GM23338 (cell line): ENCODE data around the gene PLD1. TPM values are rescaled to one million over a fixed set of nuclear protein-coding genes. Genes with fewer than 3 reads are reported as not detected.

Experiments used
- ATAC-seq: fragments of 200-7000 bp; cut with Tn5 transposase; 3 replicates; pipeline ENCODE4 v1.9.1; 2020
- DNase-seq: peaks from one replicate; pipeline ENCODE4 v3.0.0-alpha.2; 2015; ENCODE audit warnings: low spot score
- H2AFZ ChIP-seq: fragments of 200-600 bp; sonication (generic); 2 replicates; pipeline ENCODE4 v1.8.0; 2016; ENCODE audit warnings: antibody characterized with exemption, mild to moderate bottlenecking, moderate library complexity
- H3F3A ChIP-seq: fragments of 200-600 bp; sonication (generic); replicated peaks from 2 replicates; pipeline ENCODE4 v1.8.0; 2017; ENCODE audit warnings: antibody characterized with exemption, mixed run types, low read depth
- H3K27ac ChIP-seq: fragments of 200-600 bp; sonication (generic); 2 replicates; pipeline ENCODE4 v1.6.1; 2016; ENCODE audit warnings: low read depth
- H3K27me3 ChIP-seq: fragments of 200-600 bp; sonication (generic); 2 replicates; pipeline ENCODE4 v1.8.0; 2016; ENCODE audit warnings: mild to moderate bottlenecking, mixed run types, moderate library complexity; ENCODE audit not compliant: insufficient read depth
- H3K36me3 ChIP-seq: fragments of 200-600 bp; sonication (generic); 2 replicates; pipeline ENCODE4 v1.8.0; 2016; ENCODE audit warnings: mild to moderate bottlenecking; ENCODE audit not compliant: insufficient read depth
- H3K4me1 ChIP-seq: fragments of 200-600 bp; sonication (generic); 2 replicates; pipeline ENCODE4 v1.8.0; 2016; ENCODE audit warnings: mild to moderate bottlenecking, moderate library complexity; ENCODE audit not compliant: insufficient read depth
- H3K4me2 ChIP-seq: fragments of 200-600 bp; sonication (generic); 2 replicates; pipeline ENCODE4 v1.7.1; 2017; ENCODE audit warnings: mixed run types
- H3K4me3 ChIP-seq: fragments of 200-600 bp; sonication (generic); 2 replicates; pipeline ENCODE4 v1.6.1; 2016; ENCODE audit warnings: mixed run types
- H3K79me2 ChIP-seq: fragments of 200-600 bp; sonication (generic); replicated peaks from 2 replicates; pipeline ENCODE4 v1.8.0; 2017; ENCODE audit warnings: mild to moderate bottlenecking; ENCODE audit not compliant: insufficient read depth
- H3K9me2 ChIP-seq: fragments of 200-600 bp; sonication (generic); 2 replicates; pipeline ENCODE4 v1.8.0; 2017; ENCODE audit not compliant: insufficient read depth
- H4K20me1 ChIP-seq: fragments of 200-600 bp; sonication (generic); replicated peaks from 2 replicates; pipeline ENCODE4 v1.8.0; 2017; ENCODE audit warnings: mild to moderate bottlenecking; ENCODE audit not compliant: insufficient read depth
- H3K27ac Mint-ChIP-seq: 2 replicates; pipeline ENCODE4 v1.8.0; 2020; ENCODE audit warnings: inconsistent platforms, mild to moderate bottlenecking, moderate library complexity, mixed read lengths
- H3K27me3 Mint-ChIP-seq: 3 replicates; pipeline ENCODE4 v1.8.0; 2022; ENCODE audit warnings: low read depth, mild to moderate bottlenecking, moderate library complexity, mixed read lengths, inconsistent platforms; ENCODE audit not compliant: insufficient read depth, poor library complexity
- H3K36me3 Mint-ChIP-seq: 3 replicates; pipeline ENCODE4 v1.8.0; 2021; ENCODE audit warnings: low read depth, mild to moderate bottlenecking, inconsistent platforms, moderate library complexity, mixed read lengths
- H3K4me1 Mint-ChIP-seq: 3 replicates; pipeline ENCODE4 v1.8.0; 2020; ENCODE audit warnings: mild to moderate bottlenecking, inconsistent platforms, mixed read lengths
- H3K4me3 Mint-ChIP-seq: 3 replicates; pipeline ENCODE4 v1.8.0; 2021; ENCODE audit warnings: moderate library complexity, mild to moderate bottlenecking, inconsistent platforms, mixed read lengths
- H3K9me3 Mint-ChIP-seq: 3 replicates; pipeline ENCODE4 v1.8.0; 2020; ENCODE audit warnings: moderate library complexity, mild to moderate bottlenecking, inconsistent platforms, mixed read lengths
- CREB1 ChIP-seq: fragments of 250-450 bp; sonication (Bioruptor Pico); IDR thresholded peaks from 2 replicates; pipeline ENCODE4 v1.5.0; 2020; ENCODE audit warnings: low read depth, mild to moderate bottlenecking, moderate library complexity
- CTCF ChIP-seq, 2 experiments: fragments of 200-600 bp in 1 of 2; sonication (generic) in 1 of 2; conservative IDR thresholded peaks; 2 replicates each; pipeline versions ENCODE4 v1.5.1 to v1.6.1; 2016 to 2017; ENCODE audit warnings: antibody characterized with exemption in 2 of 2, low read depth in 2 of 2, mild to moderate bottlenecking in 2 of 2, moderate library complexity in 1 of 2
- ETS1 ChIP-seq: IDR thresholded peaks from 2 replicates; pipeline ENCODE4 v1.6.1; 2016; ENCODE audit warnings: antibody characterized with exemption
- EZH2 ChIP-seq: fragments of 200-600 bp; sonication (generic); IDR thresholded peaks from one replicate; pipeline ENCODE4 v1.8.0; 2017; ENCODE audit warnings: antibody characterized with exemption, mild to moderate bottlenecking, low read depth; ENCODE audit not compliant: unreplicated experiment
- EZH2phosphoT487 ChIP-seq: fragments of 200-600 bp; sonication (generic); IDR thresholded peaks from one replicate; pipeline ENCODE4 v1.8.1; 2018; ENCODE audit warnings: antibody characterized with exemption; ENCODE audit not compliant: unreplicated experiment
- JUNB ChIP-seq: IDR thresholded peaks from one replicate; pipeline ENCODE4 v1.6.1; 2016; ENCODE audit warnings: antibody characterized with exemption; ENCODE audit not compliant: unreplicated experiment
- NANOG ChIP-seq: IDR thresholded peaks from 2 replicates; pipeline ENCODE4 v1.6.1; 2016; ENCODE audit warnings: antibody characterized with exemption, borderline replicate concordance
- POLR2AphosphoS5 ChIP-seq: IDR thresholded peaks from 2 replicates; pipeline ENCODE4 v1.6.1; 2016; ENCODE audit warnings: antibody characterized with exemption, low read depth
- REST ChIP-seq: IDR thresholded peaks from one replicate; pipeline ENCODE4 v1.6.1; 2018; ENCODE audit warnings: antibody characterized with exemption; ENCODE audit not compliant: unreplicated experiment
- STAT1 ChIP-seq: IDR thresholded peaks from one replicate; pipeline ENCODE4 v1.6.1; 2016; ENCODE audit warnings: antibody characterized with exemption; ENCODE audit not compliant: unreplicated experiment
- ZNF114 ChIP-seq: fragments of 250-450 bp; sonication (Bioruptor Pico); IDR thresholded peaks from 2 replicates; pipeline ENCODE4 v1.5.0; 2020; ENCODE audit warnings: mild to moderate bottlenecking, moderate library complexity
- ZNF331 ChIP-seq: fragments of 250-450 bp; sonication (Bioruptor Pico); IDR thresholded peaks from 2 replicates; pipeline ENCODE4 v1.5.0; 2020; ENCODE audit warnings: low read depth, mild to moderate bottlenecking, moderate library complexity
- ZNF462 ChIP-seq: fragments of 250-450 bp; sonication (Bioruptor Pico); IDR thresholded peaks from 2 replicates; pipeline ENCODE4 v1.5.0; 2020; ENCODE audit warnings: mild to moderate bottlenecking, moderate library complexity
- polyA plus RNA-seq: library from polyadenylated mRNA; unstranded; fragments of >200 nt; fragmentation: Nextera tagmentation; extraction: Ambion mirVana; gene quantifications from 2 replicates; pipeline ENCODE4 v1.2.1, GENCODE V29; 2016
- total RNA-seq: library from RNA; depleted of rRNA; stranded (reverse); fragments of >200 nt; shearing (Covaris generic); gene quantifications from 2 replicates; pipeline ENCODE4 v1.2.3, GENCODE V29; 2014

Gene PLD1
- total and polyA plus RNA-seq, 2 experiments from 2014 or later, result 1.4 to 2.2 TPM

DNA sequence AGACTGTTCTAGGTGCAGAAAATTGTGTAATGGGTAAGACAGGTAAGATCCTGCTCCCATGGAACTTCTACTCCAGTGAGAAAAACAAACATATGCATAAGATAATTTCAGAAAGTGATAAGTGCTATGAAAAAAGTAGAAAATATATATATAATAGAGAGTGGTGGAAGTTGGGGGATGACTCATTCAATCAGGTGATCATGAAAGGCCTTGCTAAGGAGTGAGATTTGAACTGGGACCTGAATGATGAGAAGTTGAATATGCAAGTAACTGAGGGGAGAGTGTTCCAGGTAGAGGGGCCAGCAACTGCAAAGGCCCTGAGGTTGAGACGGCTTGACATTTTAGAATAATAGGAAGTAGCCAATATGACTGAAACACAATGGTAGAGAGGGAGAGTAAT is 257.8 kb downstream of the PLD1 start:
- no peaks in the 10 kb centered on the region for H3K4me1 ChIP-seq
- Mint-ChIP-seq H3K27me3 (peaks cover 1% of the 10 kb centered on the region), H3K4me1 (peaks cover 4% of the 10 kb centered on the region; the same call in 2 of the 3 replicates), H3K4me3 (no peak overlapping the region), H3K36me3 (no peaks in the 10 kb centered on the region), H3K9me3 (no peaks in the 10 kb centered on the region), H3K27ac (no peak overlapping the region)
- H2AFZ ChIP-seq, result no peak overlapping the region
- no peak overlapping the region for H3K4me3 ChIP-seq
- ATAC-seq (no peak), DNase-seq (no peak)
- TF ChIP-seq STAT1, result no peak
- no peak for TF ChIP-seq JUNB
- no peak for TF ChIP-seq ETS1
- no peak for TF ChIP-seq ZNF462 (CRISPR knock-in tag)
- no peak for TF ChIP-seq NANOG
- no peak for TF ChIP-seq REST
- no peak for TF ChIP-seq POLR2AphosphoS5
- no peak for TF ChIP-seq ZNF331 (CRISPR knock-in tag)
- TF ChIP-seq CREB1 (CRISPR knock-in tag), result no peak
- TF ChIP-seq CTCF (conservative IDR thresholded peaks at IDR 0.05; ENCODE audit: low read depth in 2 of 2), result no peak
- no peak for TF ChIP-seq ZNF114 (CRISPR knock-in tag)
- no peak for TF ChIP-seq EZH2phosphoT487
- TF ChIP-seq EZH2, result no peak
- H3K27ac ChIP-seq, result no peak overlapping the region
- no peaks in the 10 kb centered on the region for H3K27me3 ChIP-seq
- H3K9me2 ChIP-seq, result 0 out of 2 replicates have a peak, but pooled peaks cover 12% of the 10 kb centered on the region
- H3F3A ChIP-seq, result no peaks in the 10 kb centered on the region
- H3K79me2 ChIP-seq, result no peaks in the 10 kb centered on the region
- H3K36me3 ChIP-seq, result no peaks in the 10 kb centered on the region
- H4K20me1 ChIP-seq, result no peaks in the 10 kb centered on the region
- no peak overlapping the region for H3K4me2 ChIP-seq
